ENCODE results near the gene MAP2K6. TPM values are rescaled to one million over a fixed set of nuclear protein-coding genes. Genes with fewer than 3 reads are reported as not detected.

Gene MAP2K6
- total RNA-seq, 2 experiments from 2014 or later: 2.7 to 3.4 TPM

- Mint-ChIP-seq H3K27ac (no peak overlapping the region), H3K27me3 (peaks cover 3% of the 10 kb centered on the region), H3K9me3 (ENCODE audit: low read depth) (no peaks in the 10 kb centered on the region), H3K4me1 (peaks cover 3% of the 10 kb centered on the region), H3K4me3 (no peak overlapping the region), H3K36me3 (ENCODE audit: low read depth) (no peaks in the 10 kb centered on the region)
- POLR2A ChIA-PET: no interaction called here
- DNase-seq (no peak), ATAC-seq (no peak)
- intact Hi-C loops (cut with DNase I, micrococcal nuclease): no loop called here
- CTCF ChIA-PET: interaction anchor here (0.6 to 2.9 kb wide), 3 partner anchors 13 to 633 kb away, joined by 3 to 14 read pairs (median 4); no protein-coding TSS in a partner anchor
Observed at GRCh38 chr17:69407759-69408158, 6.7 kb upstream of the MAP2K6 start.

GRCh38 chr17:69410671-69411070 lies 3.8 kb upstream of the MAP2K6 start:
- H3K27me3 Mint-ChIP-seq: no peaks in the 10 kb centered on the region
- H3K36me3 Mint-ChIP-seq (ENCODE audit: low read depth): no peaks in the 10 kb centered on the region
- H3K4me1 Mint-ChIP-seq: peaks cover 3% of the 10 kb centered on the region
- no peak overlapping the region for H3K27ac Mint-ChIP-seq
- H3K9me3 Mint-ChIP-seq (ENCODE audit: low read depth): no peaks in the 10 kb centered on the region
- intact Hi-C loops (cut with DNase I, micrococcal nuclease): loop anchor here in 1 of 2 experiments (5.0 kb wide), 1 partner anchor 112 kb away; no protein-coding TSS in a partner anchor
- no peak for ATAC-seq
- no peak overlapping the region for H3K4me3 Mint-ChIP-seq
- DNase-seq: no peak
- ChIA-PET POLR2A (interaction anchor here (0.6 kb wide), 1 partner anchor 846 kb away, joined by 7 read pairs; no protein-coding TSS in a partner anchor), CTCF (interaction anchor here (3.1 kb wide), 1 partner anchor 15 kb away, joined by 16 read pairs; no protein-coding TSS in a partner anchor)

- ATAC-seq (no peak), DNase-seq (no peak)
- H3K27me3 Mint-ChIP-seq: no peaks in the 10 kb centered on the region
- ChIA-PET POLR2A (no interaction called here), CTCF (interaction anchor here (0.7 to 3.1 kb wide), 3 partner anchors 13 to 16 kb away, joined by 3 to 16 read pairs (median 3); no protein-coding TSS in a partner anchor)
- peaks cover 3% of the 10 kb centered on the region for H3K4me1 Mint-ChIP-seq
- no peak overlapping the region for H3K27ac Mint-ChIP-seq
- no peaks in the 10 kb centered on the region for H3K36me3 Mint-ChIP-seq (ENCODE audit: low read depth)
- H3K9me3 Mint-ChIP-seq (ENCODE audit: low read depth): no peaks in the 10 kb centered on the region
- intact Hi-C loops (cut with DNase I, micrococcal nuclease): loop anchor here in 1 of 2 experiments (5.0 kb wide), 1 partner anchor 111 kb away; no protein-coding TSS in a partner anchor
- no peak overlapping the region for H3K4me3 Mint-ChIP-seq
Observed at GRCh38 chr17:69411766-69412165, 2.7 kb upstream of the MAP2K6 start.

DNA sequence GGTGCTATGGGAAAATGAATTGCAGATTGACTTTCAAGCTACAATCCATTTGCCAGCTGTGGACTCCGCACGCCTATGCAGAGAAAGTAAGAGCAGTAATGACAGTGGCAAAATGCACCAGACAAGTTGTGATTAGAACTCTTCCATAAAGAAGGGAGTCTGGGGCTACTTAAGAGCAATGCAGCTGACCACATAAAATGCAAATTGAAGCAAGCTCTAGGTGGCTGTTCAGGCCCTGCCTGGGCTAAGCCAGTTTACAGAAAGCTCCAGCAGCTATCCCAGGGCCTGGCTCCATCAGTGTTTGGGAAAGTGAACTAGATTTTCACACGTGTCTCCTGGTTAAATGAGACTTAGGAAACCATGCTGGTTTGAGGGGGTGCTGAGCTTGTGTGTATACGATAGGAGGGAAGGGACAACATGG lies 2.2 kb upstream of the MAP2K6 start:
- intact Hi-C loops (cut with DNase I, micrococcal nuclease): loop anchor here in 1 of 2 experiments (5.0 kb wide), 1 partner anchor 110 kb away; no protein-coding TSS in a partner anchor
- ATAC-seq (no peak), DNase-seq (no peak)
- ChIA-PET POLR2A (no interaction called here), CTCF (interaction anchor here (0.7 to 3.1 kb wide), 3 partner anchors 12 to 17 kb away, joined by 3 to 16 read pairs (median 3); no protein-coding TSS in a partner anchor)
- Mint-ChIP-seq H3K9me3 (ENCODE audit: low read depth) (no peaks in the 10 kb centered on the region), H3K27me3 (no peaks in the 10 kb centered on the region), H3K27ac (no peak overlapping the region), H3K4me3 (no peak overlapping the region), H3K36me3 (ENCODE audit: low read depth) (no peaks in the 10 kb centered on the region), H3K4me1 (peaks cover 3% of the 10 kb centered on the region)

GRCh38 chr17:69415431-69415830 lies 934 bp downstream of the MAP2K6 start:
- H3K27me3 Mint-ChIP-seq: no peaks in the 10 kb centered on the region
- no peak overlapping the region for H3K27ac Mint-ChIP-seq
- no peak for DNase-seq
- no peak overlapping the region for H3K4me3 Mint-ChIP-seq
- H3K36me3 Mint-ChIP-seq (ENCODE audit: low read depth): no peaks in the 10 kb centered on the region
- ATAC-seq: no peak
- H3K9me3 Mint-ChIP-seq (ENCODE audit: low read depth): no peaks in the 10 kb centered on the region
- intact Hi-C loops (cut with DNase I, micrococcal nuclease): loop anchor here in 1 of 2 experiments (2.0 to 5.0 kb wide), 2 partner anchors 89 to 107 kb away; partner anchors contain the start of gene ABCA5
- ChIA-PET POLR2A (interaction anchor here (1.5 kb wide), 1 partner anchor 89 kb away, joined by 4 read pairs; the partner anchor contains the start of gene ABCA5), CTCF (interaction anchor here (0.7 to 2.8 kb wide), 6 partner anchors 8 to 108 kb away, joined by 3 to 19 read pairs (median 10); no protein-coding TSS in a partner anchor)
- H3K4me1 Mint-ChIP-seq: peaks cover 11% of the 10 kb centered on the region

DNA sequence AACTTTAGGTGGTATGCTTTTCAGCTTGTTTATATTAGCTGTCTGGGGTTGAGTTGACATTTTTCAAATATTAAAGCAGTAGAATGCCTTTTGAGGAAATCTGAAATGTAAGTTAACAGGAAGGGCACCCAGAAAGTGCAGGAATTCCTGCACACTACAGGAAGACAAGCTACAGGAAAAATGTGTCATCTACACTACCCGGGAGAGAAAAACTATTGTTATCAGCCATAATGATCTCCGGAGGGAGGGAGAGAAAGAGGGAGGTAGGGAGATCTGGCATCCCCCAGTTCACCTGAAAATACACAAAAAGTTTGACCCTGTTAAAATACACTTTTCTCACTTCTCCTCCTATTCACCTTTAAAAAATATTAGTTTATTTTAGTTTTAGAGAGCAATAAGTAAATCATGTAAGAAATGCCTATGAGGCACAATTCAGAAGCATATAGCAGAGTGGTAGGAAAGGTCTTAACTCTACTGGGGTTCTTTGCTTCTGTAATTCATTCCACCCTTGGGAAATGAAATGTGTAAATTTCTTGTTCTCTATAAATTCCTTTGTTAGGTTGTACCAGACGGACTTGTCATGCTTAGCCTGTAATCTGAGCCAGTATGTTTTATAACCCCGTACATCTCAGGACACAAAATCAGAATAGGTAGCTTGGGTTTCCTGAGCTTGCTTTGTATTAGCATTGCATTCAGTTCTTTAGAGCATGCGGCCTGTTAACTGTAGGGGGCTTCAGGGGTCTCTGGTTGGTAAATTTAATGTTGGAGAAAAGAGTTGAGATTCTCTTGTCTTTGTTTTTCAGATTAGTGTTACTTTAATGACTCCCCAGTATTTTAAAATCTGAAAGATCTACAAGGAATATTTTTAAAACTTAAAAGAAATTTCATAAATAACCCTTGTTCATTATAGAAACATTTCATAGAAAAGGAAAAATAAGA lies 3.3 kb downstream of the MAP2K6 start:
- no peaks in the 10 kb centered on the region for H3K27me3 Mint-ChIP-seq
- POLR2A ChIA-PET: no interaction called here
- no peak for ATAC-seq

GRCh38 chr17:69418535-69418934 lies 4.0 kb downstream of the MAP2K6 start:
- H3K9me3 Mint-ChIP-seq (ENCODE audit: low read depth): no peaks in the 10 kb centered on the region

More for the DNA sequence above, 3.3 kb downstream of the MAP2K6 start:
- CTCF ChIA-PET: interaction anchor here (0.7 kb wide), 2 partner anchors 8 to 757 kb away, joined by 3 read pairs; no protein-coding TSS in a partner anchor
- Mint-ChIP-seq H3K36me3 (ENCODE audit: low read depth) (peaks cover 2% of the 10 kb centered on the region), H3K4me1 (peaks cover 15% of the 10 kb centered on the region), H3K27ac (peak overlapping the region; percentile 72), H3K9me3 (ENCODE audit: low read depth) (no peaks in the 10 kb centered on the region), H3K4me3 (no peak overlapping the region)
- intact Hi-C loops (cut with DNase I, micrococcal nuclease): loop anchor here in 1 of 2 experiments (5.0 kb wide), 1 partner anchor 104 kb away; no protein-coding TSS in a partner anchor
- no peak for DNase-seq

GRCh38 chr17:69423450-69423849 lies 9.0 kb downstream of the MAP2K6 start:
- H3K27ac Mint-ChIP-seq: peak overlapping the region; percentile 86
- intact Hi-C loops (cut with DNase I, micrococcal nuclease): no loop called here
- POLR2A ChIA-PET: no interaction called here
- H3K27me3 Mint-ChIP-seq: no peaks in the 10 kb centered on the region
- no peaks in the 10 kb centered on the region for H3K9me3 Mint-ChIP-seq (ENCODE audit: low read depth)
- H3K36me3 Mint-ChIP-seq (ENCODE audit: low read depth): peaks cover 9% of the 10 kb centered on the region
- H3K4me3 Mint-ChIP-seq: peak overlapping the region; percentile 30
- CTCF ChIA-PET: interaction anchor here (1.0 to 1.7 kb wide), 5 partner anchors 8 to 101 kb away, joined by 3 to 5 read pairs (median 4); partner anchors contain the start of gene MAP2K6
- ATAC-seq (peak; percentile 84), DNase-seq (peak; percentile 44)
- peaks cover 55% of the 10 kb centered on the region for H3K4me1 Mint-ChIP-seq

More at GRCh38 chr17:69418535-69418934, 4.0 kb downstream of the MAP2K6 start:
- ChIA-PET CTCF (interaction anchor here (1.2 kb wide), 1 partner anchor 108 kb away, joined by 3 read pairs; no protein-coding TSS in a partner anchor), POLR2A (no interaction called here)
- ATAC-seq (no peak), DNase-seq (no peak)
- Mint-ChIP-seq H3K27ac (no peak overlapping the region), H3K27me3 (no peaks in the 10 kb centered on the region), H3K36me3 (ENCODE audit: low read depth) (peaks cover 8% of the 10 kb centered on the region), H3K4me1 (peaks cover 22% of the 10 kb centered on the region), H3K4me3 (no peak overlapping the region)
- intact Hi-C loops (cut with DNase I, micrococcal nuclease): loop anchor here in 1 of 2 experiments (5.0 kb wide), 1 partner anchor 104 kb away; no protein-coding TSS in a partner anchor

- H3K4me1 Mint-ChIP-seq: peaks cover 57% of the 10 kb centered on the region
- intact Hi-C loops (cut with DNase I, micrococcal nuclease): no loop called here
- no peak for DNase-seq
- no peak overlapping the region for H3K4me3 Mint-ChIP-seq
- H3K36me3 Mint-ChIP-seq (ENCODE audit: low read depth): peaks cover 9% of the 10 kb centered on the region
- no peaks in the 10 kb centered on the region for H3K9me3 Mint-ChIP-seq (ENCODE audit: low read depth)
- ChIA-PET POLR2A (no interaction called here), CTCF (interaction anchor here (0.8 to 3.1 kb wide), 7 partner anchors 9 to 100 kb away, joined by 3 to 10 read pairs (median 4); partner anchors contain the start of gene MAP2K6)
- H3K27ac Mint-ChIP-seq: no peak overlapping the region
- H3K27me3 Mint-ChIP-seq: no peaks in the 10 kb centered on the region
- ATAC-seq: no peak
Observed at GRCh38 chr17:69424287-69425041, 10.0 kb downstream of the MAP2K6 start.

DNA sequence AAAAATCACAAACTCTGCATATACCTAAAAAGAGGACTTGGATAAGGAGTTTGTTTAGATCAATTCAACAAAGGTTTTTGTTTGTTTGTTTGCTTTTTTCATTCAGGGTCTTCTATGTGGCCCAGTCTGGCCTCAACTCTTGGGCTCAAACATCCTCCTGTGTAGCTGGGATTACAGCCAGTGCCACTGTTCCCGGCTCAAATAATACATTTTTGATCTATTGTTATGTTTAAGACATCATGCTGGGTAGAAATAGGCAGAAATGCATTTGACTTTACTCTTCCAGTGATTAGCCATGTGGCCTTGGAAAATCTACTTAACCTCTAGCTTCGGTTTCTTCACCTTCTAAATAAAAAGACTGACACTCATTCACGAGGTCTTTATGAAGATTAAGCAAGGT lies 11.5 kb downstream of the MAP2K6 start:
- Mint-ChIP-seq H3K27me3 (no peaks in the 10 kb centered on the region), H3K4me3 (no peak overlapping the region), H3K9me3 (ENCODE audit: low read depth) (no peaks in the 10 kb centered on the region), H3K36me3 (ENCODE audit: low read depth) (peaks cover 9% of the 10 kb centered on the region), H3K4me1 (peaks cover 61% of the 10 kb centered on the region), H3K27ac (no peak overlapping the region)
- intact Hi-C loops (cut with DNase I, micrococcal nuclease): no loop called here
- ATAC-seq: no peak
- ChIA-PET POLR2A (no interaction called here), CTCF (interaction anchor here (0.5 to 3.1 kb wide), 4 partner anchors 11 to 976 kb away, joined by 3 to 10 read pairs (median 3); partner anchors contain the start of gene MAP2K6)
- no peak for DNase-seq

Data from activated CD4-positive, alpha-beta T cell treated with anti-CD3 and anti-CD28 coated beads for 36 hours (primary cell).